Calu3 (cell line): ENCODE data around the gene ASB18. TPM values are rescaled to one million over a fixed set of nuclear protein-coding genes. Genes with fewer than 3 reads are reported as not detected.

Experiments
- Bru-seq: library from RNA; stranded (reverse); fragments of 400-500 nt; gene quantifications from one replicate; lab custom pipeline; 2021; lab: Mats Ljungman, UMichigan
- BruChase-seq, 2 experiments: library from RNA; stranded (reverse); fragments of 400-500 nt; gene quantifications; one replicate each; lab custom pipeline; 2021; lab: Mats Ljungman, UMichigan
- BruUV-seq: library from RNA; stranded (reverse); fragments of 400-500 nt; replicated peaks from 2 replicates; lab custom pipeline; 2021; lab: Mats Ljungman, UMichigan
- CTCF ChIA-PET: fragments of 300-600 bp; sonication (Branson Sonifier 250); formaldehyde crosslinking; loops from one replicate; lab custom pipeline; 2022; ENCODE audit warnings: antibody characterized with exemption; lab: Charles Lee
- DNase-seq: peaks from one replicate; pipeline ENCODE4 v3.0.0; 2022
- H3K27ac Mint-ChIP-seq: one replicate; pipeline ENCODE4 v1.8.0; 2022; ENCODE audit warnings: mixed read lengths; ENCODE audit not compliant: unreplicated experiment
- H3K27me3 Mint-ChIP-seq: one replicate; pipeline ENCODE4 v1.8.0; 2022; ENCODE audit warnings: mixed read lengths; ENCODE audit not compliant: unreplicated experiment
- H3K36me3 Mint-ChIP-seq: one replicate; pipeline ENCODE4 v1.8.0; 2022; ENCODE audit warnings: mild to moderate bottlenecking, moderate library complexity, mixed read lengths; ENCODE audit not compliant: insufficient read depth, unreplicated experiment
- H3K4me1 Mint-ChIP-seq: one replicate; pipeline ENCODE4 v1.8.0; 2022; ENCODE audit warnings: mild to moderate bottlenecking, low read depth, mixed read lengths; ENCODE audit not compliant: unreplicated experiment
- H3K4me3 Mint-ChIP-seq: one replicate; pipeline ENCODE4 v1.8.0; 2022; ENCODE audit warnings: mild to moderate bottlenecking, low read depth, moderate library complexity, mixed read lengths; ENCODE audit not compliant: unreplicated experiment
- H3K9me3 Mint-ChIP-seq: one replicate; pipeline ENCODE4 v1.8.0; 2022; ENCODE audit warnings: low read depth, mixed read lengths; ENCODE audit not compliant: unreplicated experiment
- CTCF ChIP-seq: fragments of 200-600 bp; IDR thresholded peaks from one replicate; pipeline ENCODE4 v1.8.0; 2022; ENCODE audit warnings: antibody characterized with exemption; ENCODE audit not compliant: unreplicated experiment
- intact Hi-C: fragments of 100-400 bp; cut with micrococcal nuclease; formaldehyde crosslinking; loops from one replicate; pipeline ENCODE4 v1.10.0; 2022; ENCODE audit not compliant: unreplicated experiment
- long read RNA-seq: library from polyadenylated mRNA; stranded (forward); transcript quantifications from one replicate; pipeline ENCODE4 v2.0.0, GENCODE V29; 2022
- total RNA-seq: library from RNA; stranded (reverse); gene quantifications from 2 replicates; pipeline ENCODE4 v1.2.3, GENCODE V29; 2022

The ASB18 gene
- total RNA-seq, result not detected in 2 replicates
- Bru-seq, nascent RNA, result percentile 7 among the genes with signal in this experiment
- BruChase-seq, experiment 1, labeled RNA remaining after a 6-hour chase, result percentile 8 among the genes with signal in this experiment
- percentile 8 among the genes with signal in this experiment for BruChase-seq, experiment 2, labeled RNA remaining after a 2-hour chase
- long read RNA-seq, partial matches to known transcripts, result 0 of 1 reads
- long read RNA-seq, other reads (novel, unspliced or antisense), result 1 of 1 reads

GRCh38 chr2:236264256-236264655 is at the start of gene ASB18:
TSS of gene ASB18 (minus strand) at chr2:236264406. CDS start at chr2:236264345, 61 bp downstream.
- DNase-seq, result no peak
- H3K36me3 Mint-ChIP-seq, result peaks cover 7% of the 10 kb centered on the region
- CTCF ChIA-PET, result no interaction called here
- H3K4me3 Mint-ChIP-seq, result no peak within 1 kb of the TSS
- BruUV-seq, result no TSS peak
- no peaks in the 10 kb centered on the region for H3K27me3 Mint-ChIP-seq
- H3K9me3 Mint-ChIP-seq, result peaks cover 13% of the 10 kb centered on the region
- TF ChIP-seq CTCF, result no peak
- no peak within 1 kb of the TSS for H3K27ac Mint-ChIP-seq
- H3K4me1 Mint-ChIP-seq, result peaks cover 27% of the 10 kb centered on the region
- intact Hi-C loops, result no loop called here

- TF ChIP-seq CTCF, result no peak
- Mint-ChIP-seq H3K27me3 (peaks cover 20% of the 10 kb centered on the region), H3K9me3 (no peaks in the 10 kb centered on the region), H3K4me1 (no peaks in the 10 kb centered on the region), H3K36me3 (no peaks in the 10 kb centered on the region), H3K4me3 (no peak overlapping the region), H3K27ac (no peak overlapping the region)
- intact Hi-C loops, result no loop called here
- CTCF ChIA-PET, result no interaction called here
- no TSS peak for BruUV-seq
- no peak for DNase-seq
Observed at GRCh38 chr2:236311286-236311685, 47.1 kb upstream of the ASB18 start.

GRCh38 chr2:236309669-236310029 is 45.4 kb upstream of the ASB18 start:
- Mint-ChIP-seq H3K36me3 (no peaks in the 10 kb centered on the region), H3K4me1 (no peaks in the 10 kb centered on the region), H3K27me3 (peaks cover 30% of the 10 kb centered on the region), H3K27ac (no peak overlapping the region), H3K4me3 (no peak overlapping the region), H3K9me3 (no peaks in the 10 kb centered on the region)
- peak; percentile 47 for TF ChIP-seq CTCF
- DNase-seq, result peak; percentile 41
- BruUV-seq, result no TSS peak
- intact Hi-C loops, result no loop called here
- CTCF ChIA-PET, result no interaction called here

GRCh38 chr2:236308855-236309668 is 44.9 kb upstream of the ASB18 start:
- no TSS peak for BruUV-seq
- intact Hi-C loops, result no loop called here
- no peak overlapping the region for H3K4me3 Mint-ChIP-seq
- H3K27me3 Mint-ChIP-seq, result peaks cover 30% of the 10 kb centered on the region
- H3K4me1 Mint-ChIP-seq, result no peaks in the 10 kb centered on the region
- H3K9me3 Mint-ChIP-seq, result no peaks in the 10 kb centered on the region
- DNase-seq, result no peak
- H3K27ac Mint-ChIP-seq, result no peak overlapping the region
- H3K36me3 Mint-ChIP-seq, result no peaks in the 10 kb centered on the region
- TF ChIP-seq CTCF, result no peak
- CTCF ChIA-PET, result no interaction called here
